ENCODE measurements around the gene FTCDNL1. TPM values are rescaled to one million over a fixed set of nuclear protein-coding genes. Genes with fewer than 3 reads are reported as not detected.

The FTCDNL1 gene
- total and polyA plus RNA-seq, 9 of the 15 experiments (the other 6 are each of a cell fraction or from before 2014, with no cell fraction given), result 0.13 to 0.58 (median 0.32) TPM

DNA sequence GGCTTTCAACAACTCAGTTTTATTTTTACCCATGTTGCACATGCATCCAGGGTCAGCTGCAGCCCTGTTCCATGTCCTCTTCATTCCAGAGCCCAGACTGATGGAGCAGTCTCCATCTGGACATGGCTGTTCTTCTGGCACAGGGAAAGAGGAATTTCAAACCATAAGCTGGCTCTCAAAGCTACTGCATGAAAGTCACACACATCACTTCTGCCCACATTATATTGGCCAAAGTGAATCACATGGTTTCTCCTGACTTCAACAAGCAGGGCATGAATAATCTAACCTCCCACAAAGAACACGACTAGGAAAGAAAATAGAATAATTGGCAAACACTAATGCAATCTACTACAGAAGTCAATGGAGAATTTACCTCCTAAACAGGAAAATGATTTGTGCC is 94.2 kb downstream of the FTCDNL1 start (continued):
- TF ChIP-seq, protein P1, sequence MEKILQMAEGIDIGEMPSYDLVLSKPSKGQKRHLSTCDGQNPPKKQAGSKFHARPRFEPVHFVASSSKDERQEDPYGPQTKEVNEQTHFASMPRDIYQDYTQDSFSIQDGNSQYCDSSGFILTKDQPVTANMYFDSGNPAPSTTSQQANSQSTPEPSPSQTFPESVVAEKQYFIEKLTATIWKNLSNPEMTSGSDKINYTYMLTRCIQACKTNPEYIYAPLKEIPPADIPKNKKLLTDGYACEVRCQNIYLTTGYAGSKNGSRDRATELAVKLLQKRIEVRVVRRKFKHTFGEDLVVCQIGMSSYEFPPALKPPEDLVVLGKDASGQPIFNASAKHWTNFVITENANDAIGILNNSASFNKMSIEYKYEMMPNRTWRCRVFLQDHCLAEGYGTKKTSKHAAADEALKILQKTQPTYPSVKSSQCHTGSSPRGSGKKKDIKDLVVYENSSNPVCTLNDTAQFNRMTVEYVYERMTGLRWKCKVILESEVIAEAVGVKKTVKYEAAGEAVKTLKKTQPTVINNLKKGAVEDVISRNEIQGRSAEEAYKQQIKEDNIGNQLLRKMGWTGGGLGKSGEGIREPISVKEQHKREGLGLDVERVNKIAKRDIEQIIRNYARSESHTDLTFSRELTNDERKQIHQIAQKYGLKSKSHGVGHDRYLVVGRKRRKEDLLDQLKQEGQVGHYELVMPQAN (IDR thresholded peaks at IDR 0.05; ENCODE audit: borderline replicate concordance), result no peak
- no peak for TF ChIP-seq SPI1 (IDR thresholded peaks at IDR 0.05; ENCODE audit: borderline replicate concordance, low read depth, low read length)
- no peak for TF ChIP-seq BACH1 (tag; IDR thresholded peaks at IDR 0.05)
- TF ChIP-seq SRF (CRISPR knock-in tag; IDR thresholded peaks at IDR 0.05), result no peak
- TF ChIP-seq, protein P2, sequence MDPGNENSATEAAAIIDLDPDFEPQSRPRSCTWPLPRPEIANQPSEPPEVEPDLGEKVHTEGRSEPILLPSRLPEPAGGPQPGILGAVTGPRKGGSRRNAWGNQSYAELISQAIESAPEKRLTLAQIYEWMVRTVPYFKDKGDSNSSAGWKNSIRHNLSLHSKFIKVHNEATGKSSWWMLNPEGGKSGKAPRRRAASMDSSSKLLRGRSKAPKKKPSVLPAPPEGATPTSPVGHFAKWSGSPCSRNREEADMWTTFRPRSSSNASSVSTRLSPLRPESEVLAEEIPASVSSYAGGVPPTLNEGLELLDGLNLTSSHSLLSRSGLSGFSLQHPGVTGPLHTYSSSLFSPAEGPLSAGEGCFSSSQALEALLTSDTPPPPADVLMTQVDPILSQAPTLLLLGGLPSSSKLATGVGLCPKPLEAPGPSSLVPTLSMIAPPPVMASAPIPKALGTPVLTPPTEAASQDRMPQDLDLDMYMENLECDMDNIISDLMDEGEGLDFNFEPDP (CRISPR knock-in tag; IDR thresholded peaks at IDR 0.05), result no peak
- TF ChIP-seq STAG1 (CRISPR knock-in tag; IDR thresholded peaks at IDR 0.05; ENCODE audit: borderline replicate concordance), result no peak
- TF ChIP-seq, protein P3, sequence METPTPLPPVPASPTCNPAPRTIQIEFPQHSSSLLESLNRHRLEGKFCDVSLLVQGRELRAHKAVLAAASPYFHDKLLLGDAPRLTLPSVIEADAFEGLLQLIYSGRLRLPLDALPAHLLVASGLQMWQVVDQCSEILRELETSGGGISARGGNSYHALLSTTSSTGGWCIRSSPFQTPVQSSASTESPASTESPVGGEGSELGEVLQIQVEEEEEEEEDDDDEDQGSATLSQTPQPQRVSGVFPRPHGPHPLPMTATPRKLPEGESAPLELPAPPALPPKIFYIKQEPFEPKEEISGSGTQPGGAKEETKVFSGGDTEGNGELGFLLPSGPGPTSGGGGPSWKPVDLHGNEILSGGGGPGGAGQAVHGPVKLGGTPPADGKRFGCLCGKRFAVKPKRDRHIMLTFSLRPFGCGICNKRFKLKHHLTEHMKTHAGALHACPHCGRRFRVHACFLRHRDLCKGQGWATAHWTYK (CRISPR knock-in tag; IDR thresholded peaks at IDR 0.05), result no peak
- TF ChIP-seq ZNF263 (CRISPR knock-in tag; IDR thresholded peaks at IDR 0.05; ENCODE audit: borderline replicate concordance), result no peak
- TF ChIP-seq, protein P4, sequence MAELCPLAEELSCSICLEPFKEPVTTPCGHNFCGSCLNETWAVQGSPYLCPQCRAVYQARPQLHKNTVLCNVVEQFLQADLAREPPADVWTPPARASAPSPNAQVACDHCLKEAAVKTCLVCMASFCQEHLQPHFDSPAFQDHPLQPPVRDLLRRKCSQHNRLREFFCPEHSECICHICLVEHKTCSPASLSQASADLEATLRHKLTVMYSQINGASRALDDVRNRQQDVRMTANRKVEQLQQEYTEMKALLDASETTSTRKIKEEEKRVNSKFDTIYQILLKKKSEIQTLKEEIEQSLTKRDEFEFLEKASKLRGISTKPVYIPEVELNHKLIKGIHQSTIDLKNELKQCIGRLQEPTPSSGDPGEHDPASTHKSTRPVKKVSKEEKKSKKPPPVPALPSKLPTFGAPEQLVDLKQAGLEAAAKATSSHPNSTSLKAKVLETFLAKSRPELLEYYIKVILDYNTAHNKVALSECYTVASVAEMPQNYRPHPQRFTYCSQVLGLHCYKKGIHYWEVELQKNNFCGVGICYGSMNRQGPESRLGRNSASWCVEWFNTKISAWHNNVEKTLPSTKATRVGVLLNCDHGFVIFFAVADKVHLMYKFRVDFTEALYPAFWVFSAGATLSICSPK (IDR thresholded peaks at IDR 0.05; ENCODE audit: borderline replicate concordance), result no peak
- no peak for TF ChIP-seq ZNF507 (tag; conservative IDR thresholded peaks at IDR 0.05)

All from K562 (cell line).